ENCODE results near the gene CPT1B.

DNA sequence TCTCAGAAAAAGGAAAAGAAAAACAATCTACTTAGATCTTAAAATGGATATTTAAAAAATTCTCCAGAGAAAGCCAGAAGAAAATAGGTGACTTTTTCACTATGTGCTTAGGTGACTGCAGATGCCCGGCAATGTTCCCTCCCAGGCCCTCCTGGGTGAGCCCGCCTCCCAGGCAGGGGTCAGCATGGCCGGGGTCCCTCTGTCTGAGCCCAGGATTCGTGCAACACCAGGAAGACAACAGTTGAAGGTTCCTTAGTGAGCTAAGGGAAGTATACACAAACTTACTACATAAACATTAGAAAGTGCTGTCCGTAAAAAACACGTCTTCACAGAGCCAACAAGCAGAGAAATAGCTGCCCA lies 33.9 kb upstream of the CPT1B start:
- TF ChIP-seq, protein P1, sequence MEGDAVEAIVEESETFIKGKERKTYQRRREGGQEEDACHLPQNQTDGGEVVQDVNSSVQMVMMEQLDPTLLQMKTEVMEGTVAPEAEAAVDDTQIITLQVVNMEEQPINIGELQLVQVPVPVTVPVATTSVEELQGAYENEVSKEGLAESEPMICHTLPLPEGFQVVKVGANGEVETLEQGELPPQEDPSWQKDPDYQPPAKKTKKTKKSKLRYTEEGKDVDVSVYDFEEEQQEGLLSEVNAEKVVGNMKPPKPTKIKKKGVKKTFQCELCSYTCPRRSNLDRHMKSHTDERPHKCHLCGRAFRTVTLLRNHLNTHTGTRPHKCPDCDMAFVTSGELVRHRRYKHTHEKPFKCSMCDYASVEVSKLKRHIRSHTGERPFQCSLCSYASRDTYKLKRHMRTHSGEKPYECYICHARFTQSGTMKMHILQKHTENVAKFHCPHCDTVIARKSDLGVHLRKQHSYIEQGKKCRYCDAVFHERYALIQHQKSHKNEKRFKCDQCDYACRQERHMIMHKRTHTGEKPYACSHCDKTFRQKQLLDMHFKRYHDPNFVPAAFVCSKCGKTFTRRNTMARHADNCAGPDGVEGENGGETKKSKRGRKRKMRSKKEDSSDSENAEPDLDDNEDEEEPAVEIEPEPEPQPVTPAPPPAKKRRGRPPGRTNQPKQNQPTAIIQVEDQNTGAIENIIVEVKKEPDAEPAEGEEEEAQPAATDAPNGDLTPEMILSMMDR (conservative IDR thresholded peaks at IDR 0.05; ENCODE audit: low read depth in 2 of 2) = no peak
- TF ChIP-seq CREB1 (CRISPR knock-in tag; IDR thresholded peaks at IDR 0.05; ENCODE audit: low read depth) (no peak), JUNB (IDR thresholded peaks at IDR 0.05; ENCODE audit: unreplicated experiment) (no peak), ZNF114 (CRISPR knock-in tag; IDR thresholded peaks at IDR 0.05) (no peak), EZH2 (IDR thresholded peaks at IDR 0.05; ENCODE audit: low read depth, unreplicated experiment) (no peak), NANOG (IDR thresholded peaks at IDR 0.05; ENCODE audit: borderline replicate concordance) (no peak), POLR2AphosphoS5 (IDR thresholded peaks at IDR 0.05; ENCODE audit: low read depth) (no peak), EZH2phosphoT487 (IDR thresholded peaks at IDR 0.05; ENCODE audit: unreplicated experiment) (no peak), ZNF331 (CRISPR knock-in tag; IDR thresholded peaks at IDR 0.05; ENCODE audit: low read depth) (no peak), STAT1 (IDR thresholded peaks at IDR 0.05; ENCODE audit: unreplicated experiment) (no peak)
- TF ChIP-seq, protein P2, sequence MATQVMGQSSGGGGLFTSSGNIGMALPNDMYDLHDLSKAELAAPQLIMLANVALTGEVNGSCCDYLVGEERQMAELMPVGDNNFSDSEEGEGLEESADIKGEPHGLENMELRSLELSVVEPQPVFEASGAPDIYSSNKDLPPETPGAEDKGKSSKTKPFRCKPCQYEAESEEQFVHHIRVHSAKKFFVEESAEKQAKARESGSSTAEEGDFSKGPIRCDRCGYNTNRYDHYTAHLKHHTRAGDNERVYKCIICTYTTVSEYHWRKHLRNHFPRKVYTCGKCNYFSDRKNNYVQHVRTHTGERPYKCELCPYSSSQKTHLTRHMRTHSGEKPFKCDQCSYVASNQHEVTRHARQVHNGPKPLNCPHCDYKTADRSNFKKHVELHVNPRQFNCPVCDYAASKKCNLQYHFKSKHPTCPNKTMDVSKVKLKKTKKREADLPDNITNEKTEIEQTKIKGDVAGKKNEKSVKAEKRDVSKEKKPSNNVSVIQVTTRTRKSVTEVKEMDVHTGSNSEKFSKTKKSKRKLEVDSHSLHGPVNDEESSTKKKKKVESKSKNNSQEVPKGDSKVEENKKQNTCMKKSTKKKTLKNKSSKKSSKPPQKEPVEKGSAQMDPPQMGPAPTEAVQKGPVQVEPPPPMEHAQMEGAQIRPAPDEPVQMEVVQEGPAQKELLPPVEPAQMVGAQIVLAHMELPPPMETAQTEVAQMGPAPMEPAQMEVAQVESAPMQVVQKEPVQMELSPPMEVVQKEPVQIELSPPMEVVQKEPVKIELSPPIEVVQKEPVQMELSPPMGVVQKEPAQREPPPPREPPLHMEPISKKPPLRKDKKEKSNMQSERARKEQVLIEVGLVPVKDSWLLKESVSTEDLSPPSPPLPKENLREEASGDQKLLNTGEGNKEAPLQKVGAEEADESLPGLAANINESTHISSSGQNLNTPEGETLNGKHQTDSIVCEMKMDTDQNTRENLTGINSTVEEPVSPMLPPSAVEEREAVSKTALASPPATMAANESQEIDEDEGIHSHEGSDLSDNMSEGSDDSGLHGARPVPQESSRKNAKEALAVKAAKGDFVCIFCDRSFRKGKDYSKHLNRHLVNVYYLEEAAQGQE (IDR thresholded peaks at IDR 0.05; ENCODE audit: unreplicated experiment) = no peak
- TF ChIP-seq, protein P3, sequence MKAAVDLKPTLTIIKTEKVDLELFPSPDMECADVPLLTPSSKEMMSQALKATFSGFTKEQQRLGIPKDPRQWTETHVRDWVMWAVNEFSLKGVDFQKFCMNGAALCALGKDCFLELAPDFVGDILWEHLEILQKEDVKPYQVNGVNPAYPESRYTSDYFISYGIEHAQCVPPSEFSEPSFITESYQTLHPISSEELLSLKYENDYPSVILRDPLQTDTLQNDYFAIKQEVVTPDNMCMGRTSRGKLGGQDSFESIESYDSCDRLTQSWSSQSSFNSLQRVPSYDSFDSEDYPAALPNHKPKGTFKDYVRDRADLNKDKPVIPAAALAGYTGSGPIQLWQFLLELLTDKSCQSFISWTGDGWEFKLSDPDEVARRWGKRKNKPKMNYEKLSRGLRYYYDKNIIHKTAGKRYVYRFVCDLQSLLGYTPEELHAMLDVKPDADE (IDR thresholded peaks at IDR 0.05) = no peak
- TF ChIP-seq, protein P4, sequence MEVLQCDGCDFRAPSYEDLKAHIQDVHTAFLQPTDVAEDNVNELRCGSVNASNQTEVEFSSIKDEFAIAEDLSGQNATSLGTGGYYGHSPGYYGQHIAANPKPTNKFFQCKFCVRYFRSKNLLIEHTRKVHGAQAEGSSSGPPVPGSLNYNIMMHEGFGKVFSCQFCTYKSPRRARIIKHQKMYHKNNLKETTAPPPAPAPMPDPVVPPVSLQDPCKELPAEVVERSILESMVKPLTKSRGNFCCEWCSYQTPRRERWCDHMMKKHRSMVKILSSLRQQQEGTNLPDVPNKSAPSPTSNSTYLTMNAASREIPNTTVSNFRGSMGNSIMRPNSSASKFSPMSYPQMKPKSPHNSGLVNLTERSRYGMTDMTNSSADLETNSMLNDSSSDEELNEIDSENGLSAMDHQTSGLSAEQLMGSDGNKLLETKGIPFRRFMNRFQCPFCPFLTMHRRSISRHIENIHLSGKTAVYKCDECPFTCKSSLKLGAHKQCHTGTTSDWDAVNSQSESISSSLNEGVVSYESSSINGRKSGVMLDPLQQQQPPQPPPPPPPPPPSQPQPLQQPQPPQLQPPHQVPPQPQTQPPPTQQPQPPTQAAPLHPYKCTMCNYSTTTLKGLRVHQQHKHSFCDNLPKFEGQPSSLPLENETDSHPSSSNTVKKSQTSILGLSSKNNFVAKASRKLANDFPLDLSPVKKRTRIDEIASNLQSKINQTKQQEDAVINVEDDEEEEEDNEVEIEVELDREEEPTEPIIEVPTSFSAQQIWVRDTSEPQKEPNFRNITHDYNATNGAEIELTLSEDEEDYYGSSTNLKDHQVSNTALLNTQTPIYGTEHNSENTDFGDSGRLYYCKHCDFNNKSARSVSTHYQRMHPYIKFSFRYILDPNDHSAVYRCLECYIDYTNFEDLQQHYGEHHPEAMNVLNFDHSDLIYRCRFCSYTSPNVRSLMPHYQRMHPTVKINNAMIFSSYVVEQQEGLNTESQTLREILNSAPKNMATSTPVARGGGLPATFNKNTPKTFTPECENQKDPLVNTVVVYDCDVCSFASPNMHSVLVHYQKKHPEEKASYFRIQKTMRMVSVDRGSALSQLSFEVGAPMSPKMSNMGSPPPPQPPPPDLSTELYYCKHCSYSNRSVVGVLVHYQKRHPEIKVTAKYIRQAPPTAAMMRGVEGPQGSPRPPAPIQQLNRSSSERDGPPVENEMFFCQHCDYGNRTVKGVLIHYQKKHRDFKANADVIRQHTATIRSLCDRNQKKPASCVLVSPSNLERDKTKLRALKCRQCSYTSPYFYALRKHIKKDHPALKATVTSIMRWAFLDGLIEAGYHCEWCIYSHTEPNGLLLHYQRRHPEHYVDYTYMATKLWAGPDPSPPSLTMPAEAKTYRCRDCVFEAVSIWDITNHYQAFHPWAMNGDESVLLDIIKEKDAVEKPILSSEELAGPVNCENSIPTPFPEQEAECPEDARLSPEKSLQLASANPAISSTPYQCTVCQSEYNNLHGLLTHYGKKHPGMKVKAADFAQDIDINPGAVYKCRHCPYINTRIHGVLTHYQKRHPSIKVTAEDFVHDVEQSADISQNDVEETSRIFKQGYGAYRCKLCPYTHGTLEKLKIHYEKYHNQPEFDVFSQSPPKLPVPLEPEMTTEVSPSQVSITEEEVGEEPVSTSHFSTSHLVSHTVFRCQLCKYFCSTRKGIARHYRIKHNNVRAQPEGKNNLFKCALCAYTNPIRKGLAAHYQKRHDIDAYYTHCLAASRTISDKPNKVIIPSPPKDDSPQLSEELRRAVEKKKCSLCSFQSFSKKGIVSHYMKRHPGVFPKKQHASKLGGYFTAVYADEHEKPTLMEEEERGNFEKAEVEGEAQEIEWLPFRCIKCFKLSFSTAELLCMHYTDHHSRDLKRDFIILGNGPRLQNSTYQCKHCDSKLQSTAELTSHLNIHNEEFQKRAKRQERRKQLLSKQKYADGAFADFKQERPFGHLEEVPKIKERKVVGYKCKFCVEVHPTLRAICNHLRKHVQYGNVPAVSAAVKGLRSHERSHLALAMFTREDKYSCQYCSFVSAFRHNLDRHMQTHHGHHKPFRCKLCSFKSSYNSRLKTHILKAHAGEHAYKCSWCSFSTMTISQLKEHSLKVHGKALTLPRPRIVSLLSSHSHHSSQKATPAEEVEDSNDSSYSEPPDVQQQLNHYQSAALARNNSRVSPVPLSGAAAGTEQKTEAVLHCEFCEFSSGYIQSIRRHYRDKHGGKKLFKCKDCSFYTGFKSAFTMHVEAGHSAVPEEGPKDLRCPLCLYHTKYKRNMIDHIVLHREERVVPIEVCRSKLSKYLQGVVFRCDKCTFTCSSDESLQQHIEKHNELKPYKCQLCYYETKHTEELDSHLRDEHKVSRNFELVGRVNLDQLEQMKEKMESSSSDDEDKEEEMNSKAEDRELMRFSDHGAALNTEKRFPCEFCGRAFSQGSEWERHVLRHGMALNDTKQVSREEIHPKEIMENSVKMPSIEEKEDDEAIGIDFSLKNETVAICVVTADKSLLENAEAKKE (CRISPR knock-in tag; IDR thresholded peaks at IDR 0.05) = no peak

Measured in GM23338 (cell line).